ENCODE measurements around the gene RER1. TPM values are rescaled to one million over a fixed set of nuclear protein-coding genes. Genes with fewer than 3 reads are reported as not detected.

The RER1 gene
- total RNA-seq, 1 donor from 2014 or later = 147 TPM

DNA sequence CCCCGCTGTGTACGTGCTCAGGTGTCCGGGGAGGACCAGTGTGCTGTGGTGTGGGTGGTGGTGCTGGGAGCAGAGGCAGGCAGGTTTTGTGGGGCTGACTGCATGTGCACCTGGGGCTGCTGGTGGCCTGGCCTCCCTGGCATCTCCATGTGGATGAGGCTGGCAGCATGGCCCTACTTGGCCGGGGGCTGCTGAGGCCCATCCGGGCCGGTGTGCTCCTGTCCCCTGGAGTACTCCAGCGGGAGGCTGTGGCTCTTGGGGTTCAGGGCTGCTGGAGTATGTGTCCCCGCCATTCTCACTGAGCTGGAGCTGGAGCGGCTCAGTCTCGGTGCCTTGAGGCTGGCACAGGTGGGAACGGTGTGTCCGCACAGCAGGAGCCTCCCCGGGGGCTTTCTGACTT lies 41.6 kb downstream of the RER1 start:
- Mint-ChIP-seq H3K36me3 (ENCODE audit: unreplicated experiment) (no peaks in the 10 kb centered on the region), H3K27me3 (ENCODE audit: unreplicated experiment) (peaks cover 6% of the 10 kb centered on the region), H3K4me3 (ENCODE audit: unreplicated experiment) (no peak overlapping the region), H3K9me3 (ENCODE audit: unreplicated experiment) (no peaks in the 10 kb centered on the region), H3K4me1 (ENCODE audit: unreplicated experiment) (no peaks in the 10 kb centered on the region), H3K27ac (ENCODE audit: unreplicated experiment) (no peak overlapping the region)
- TF ChIP-seq, protein P1, sequence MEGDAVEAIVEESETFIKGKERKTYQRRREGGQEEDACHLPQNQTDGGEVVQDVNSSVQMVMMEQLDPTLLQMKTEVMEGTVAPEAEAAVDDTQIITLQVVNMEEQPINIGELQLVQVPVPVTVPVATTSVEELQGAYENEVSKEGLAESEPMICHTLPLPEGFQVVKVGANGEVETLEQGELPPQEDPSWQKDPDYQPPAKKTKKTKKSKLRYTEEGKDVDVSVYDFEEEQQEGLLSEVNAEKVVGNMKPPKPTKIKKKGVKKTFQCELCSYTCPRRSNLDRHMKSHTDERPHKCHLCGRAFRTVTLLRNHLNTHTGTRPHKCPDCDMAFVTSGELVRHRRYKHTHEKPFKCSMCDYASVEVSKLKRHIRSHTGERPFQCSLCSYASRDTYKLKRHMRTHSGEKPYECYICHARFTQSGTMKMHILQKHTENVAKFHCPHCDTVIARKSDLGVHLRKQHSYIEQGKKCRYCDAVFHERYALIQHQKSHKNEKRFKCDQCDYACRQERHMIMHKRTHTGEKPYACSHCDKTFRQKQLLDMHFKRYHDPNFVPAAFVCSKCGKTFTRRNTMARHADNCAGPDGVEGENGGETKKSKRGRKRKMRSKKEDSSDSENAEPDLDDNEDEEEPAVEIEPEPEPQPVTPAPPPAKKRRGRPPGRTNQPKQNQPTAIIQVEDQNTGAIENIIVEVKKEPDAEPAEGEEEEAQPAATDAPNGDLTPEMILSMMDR (IDR thresholded peaks at IDR 0.05) = no peak
- DNase-seq (ENCODE audit: extremely low spot score, unreplicated experiment) = no peak

DNA sequence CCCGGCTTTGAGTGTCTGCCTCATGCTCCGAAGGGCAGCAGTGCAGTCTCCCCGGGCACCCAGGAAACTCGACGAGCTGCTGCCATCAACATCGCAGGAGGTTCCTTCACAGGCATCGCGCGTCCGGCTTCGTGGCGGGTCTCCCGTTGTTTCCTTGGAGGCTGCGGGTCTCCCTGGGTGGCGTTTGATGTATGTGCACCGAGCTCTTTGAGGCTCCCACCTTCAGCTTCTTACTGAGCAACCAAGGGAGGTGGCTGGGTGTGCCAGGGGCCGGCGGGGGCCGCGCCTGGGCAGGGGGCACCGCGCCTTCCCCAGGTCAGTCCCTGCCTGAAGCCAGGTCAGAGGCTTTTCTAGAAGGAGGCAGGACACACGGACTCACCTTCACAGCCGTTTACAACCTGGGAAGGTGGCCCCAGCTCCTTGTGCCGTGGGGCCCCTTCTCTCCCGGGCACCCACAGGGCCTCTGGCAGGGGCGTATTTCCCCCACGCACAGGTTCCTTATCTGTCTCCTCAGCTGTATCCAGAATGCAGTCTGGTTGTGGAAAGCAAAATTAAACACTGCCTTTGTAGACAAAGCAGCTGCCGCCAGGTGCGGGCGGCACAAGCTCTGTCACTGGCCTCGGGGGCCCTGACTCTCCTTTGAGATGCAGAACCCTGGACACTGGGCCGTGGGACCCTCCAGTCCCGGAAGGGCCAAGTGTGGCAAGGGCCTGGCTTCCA lies 42.5 kb downstream of the RER1 start:
- TF ChIP-seq, protein P1 (IDR thresholded peaks at IDR 0.05) = no peak
- H3K4me1 Mint-ChIP-seq (ENCODE audit: unreplicated experiment) = no peaks in the 10 kb centered on the region
- no peak overlapping the region for H3K4me3 Mint-ChIP-seq (ENCODE audit: unreplicated experiment)
- peaks cover 6% of the 10 kb centered on the region for H3K27me3 Mint-ChIP-seq (ENCODE audit: unreplicated experiment)
- no peaks in the 10 kb centered on the region for H3K36me3 Mint-ChIP-seq (ENCODE audit: unreplicated experiment)
- no peak overlapping the region for H3K27ac Mint-ChIP-seq (ENCODE audit: unreplicated experiment)
- no peaks in the 10 kb centered on the region for H3K9me3 Mint-ChIP-seq (ENCODE audit: unreplicated experiment)
- DNase-seq (ENCODE audit: extremely low spot score, unreplicated experiment) = no peak

DNA sequence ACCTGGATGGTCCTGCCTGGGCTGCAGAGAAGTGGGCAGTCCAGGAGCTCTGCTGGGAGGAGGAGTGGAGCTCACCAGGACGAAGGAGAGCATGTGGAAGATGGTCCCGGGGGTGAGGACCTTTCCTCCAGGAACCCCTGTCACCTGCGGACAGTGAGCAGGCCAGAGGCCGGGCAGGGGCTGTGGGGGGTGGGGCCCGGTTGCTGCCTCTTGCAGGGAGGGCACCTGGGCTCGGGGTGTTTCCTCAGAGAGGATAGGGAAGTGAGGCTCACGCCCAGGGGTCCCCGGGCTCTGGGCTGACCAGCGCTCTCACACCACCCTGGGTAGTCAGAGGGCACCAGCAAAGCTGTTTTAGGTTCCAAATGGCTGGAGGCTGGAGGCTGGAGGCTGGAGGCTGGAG lies 43.5 kb downstream of the RER1 start:
- H3K27ac Mint-ChIP-seq (ENCODE audit: unreplicated experiment) = no peak overlapping the region
- H3K4me3 Mint-ChIP-seq (ENCODE audit: unreplicated experiment) = no peak overlapping the region
- H3K36me3 Mint-ChIP-seq (ENCODE audit: unreplicated experiment) = no peaks in the 10 kb centered on the region

DNA sequence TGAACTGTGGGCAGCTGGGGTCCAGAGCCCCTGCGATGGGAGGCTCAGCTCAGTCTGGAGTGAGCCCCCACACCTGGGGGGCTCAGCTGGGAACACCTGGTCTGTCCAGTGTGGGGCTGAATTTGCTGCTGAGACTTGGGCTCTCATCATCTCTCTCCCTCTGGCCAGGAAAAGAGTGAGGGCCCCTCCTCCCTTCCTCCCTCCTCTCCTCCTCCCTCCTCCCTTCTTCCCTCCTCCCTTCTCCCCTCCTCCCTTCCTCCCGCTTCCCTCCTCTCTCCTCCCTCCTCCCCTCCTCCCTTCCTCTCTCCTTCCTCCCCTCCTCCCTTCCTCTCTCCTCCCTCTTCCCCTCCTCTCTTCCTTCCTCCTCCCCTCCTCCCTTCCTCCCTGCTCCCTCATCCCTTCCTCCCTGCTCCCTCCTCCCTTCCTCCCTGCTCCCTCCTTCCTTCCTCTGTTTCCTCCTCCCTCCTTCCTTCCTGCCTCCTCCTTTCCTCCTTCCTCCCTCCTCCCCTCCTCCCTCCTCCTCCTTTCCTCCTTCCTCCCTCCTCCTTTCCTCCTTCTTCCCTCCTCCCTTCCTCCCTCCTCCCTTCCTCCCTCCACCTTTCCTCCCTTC lies 44.2 kb downstream of the RER1 start:
- Mint-ChIP-seq H3K9me3 (ENCODE audit: unreplicated experiment) (no peaks in the 10 kb centered on the region), H3K27ac (ENCODE audit: unreplicated experiment) (no peak overlapping the region), H3K36me3 (ENCODE audit: unreplicated experiment) (no peaks in the 10 kb centered on the region), H3K4me3 (ENCODE audit: unreplicated experiment) (no peak overlapping the region), H3K4me1 (ENCODE audit: unreplicated experiment) (no peaks in the 10 kb centered on the region), H3K27me3 (ENCODE audit: unreplicated experiment) (peaks cover 6% of the 10 kb centered on the region)
- DNase-seq (ENCODE audit: extremely low spot score, unreplicated experiment) = no peak
- TF ChIP-seq, protein P1 (IDR thresholded peaks at IDR 0.05) = no peak

More for the DNA sequence above, 43.5 kb downstream of the RER1 start:
- H3K27me3 Mint-ChIP-seq (ENCODE audit: unreplicated experiment) = peaks cover 6% of the 10 kb centered on the region
- H3K9me3 Mint-ChIP-seq (ENCODE audit: unreplicated experiment) = no peaks in the 10 kb centered on the region
- no peaks in the 10 kb centered on the region for H3K4me1 Mint-ChIP-seq (ENCODE audit: unreplicated experiment)
- no peak for DNase-seq (ENCODE audit: extremely low spot score, unreplicated experiment)
- TF ChIP-seq, protein P1 (IDR thresholded peaks at IDR 0.05) = no peak

DNA sequence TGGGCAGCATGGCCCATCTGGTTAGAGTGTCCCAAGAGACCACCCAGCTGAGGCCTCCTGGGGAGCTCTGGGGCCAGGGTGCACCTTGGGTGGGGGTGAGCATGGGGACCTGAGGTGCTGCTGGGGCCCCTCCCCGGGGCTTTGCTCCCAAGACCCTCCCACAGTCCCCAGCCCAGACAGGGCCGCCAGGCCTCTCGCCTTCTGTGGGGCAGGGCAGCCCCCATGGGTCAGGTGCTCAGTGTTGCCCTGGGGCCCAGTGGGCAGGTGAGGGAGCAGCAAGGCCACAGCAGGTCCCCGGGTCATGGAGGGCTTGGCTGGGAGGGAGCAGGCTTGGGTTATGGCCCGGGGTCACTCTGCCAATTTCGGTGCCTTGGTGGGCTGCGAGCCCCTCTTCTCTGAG lies 45.2 kb downstream of the RER1 start:
- Mint-ChIP-seq H3K4me3 (ENCODE audit: unreplicated experiment) (no peak overlapping the region), H3K4me1 (ENCODE audit: unreplicated experiment) (peaks cover 5% of the 10 kb centered on the region), H3K9me3 (ENCODE audit: unreplicated experiment) (no peaks in the 10 kb centered on the region), H3K27ac (ENCODE audit: unreplicated experiment) (no peak overlapping the region), H3K27me3 (ENCODE audit: unreplicated experiment) (peaks cover 6% of the 10 kb centered on the region), H3K36me3 (ENCODE audit: unreplicated experiment) (no peaks in the 10 kb centered on the region)
- no peak for DNase-seq (ENCODE audit: extremely low spot score, unreplicated experiment)
- TF ChIP-seq, protein P1 (IDR thresholded peaks at IDR 0.05) = no peak

Data from osteocyte (in vitro differentiated cells).